CD14-positive monocyte (primary cell): ENCODE data around the gene MBOAT7. TPM values are rescaled to one million over a fixed set of nuclear protein-coding genes. Genes with fewer than 3 reads are reported as not detected.
A peak's percentile ranks its signal among the peaks of the same experiment; 100 is the strongest.

Experiments
- DNase-seq, 3 donors: peaks; one replicate each; pipeline ENCODE4 v3.0.0-alpha.2; 2011 to 2022
- H2AFZ ChIP-seq: 2 replicates; pipeline ENCODE4 v1.6.0; 2012; ENCODE audit warnings: mild to moderate bottlenecking, low read depth, low read length, inconsistent platforms; ENCODE audit not compliant: insufficient read depth, poor library complexity, severe bottlenecking
- H3K27ac ChIP-seq, 2 donors: 1 replicate in 1 of 2; 2 replicates in 1 of 2; pipeline ENCODE4 v1.5.1; 2012 to 2013; ENCODE audit warnings: low read length in 2 of 2, control low read depth in 1 of 2, inconsistent platforms in 1 of 2, low read depth in 1 of 2, mild to moderate bottlenecking in 1 of 2
- H3K27me3 ChIP-seq, 2 donors: one replicate each; pipeline versions ENCODE4 v1.6.0 to v1.6.1; 2011 to 2013; ENCODE audit warnings: low read length in 2 of 2; ENCODE audit not compliant: control insufficient read depth in 2 of 2, insufficient read depth in 2 of 2
- H3K36me3 ChIP-seq, 2 donors: replicated peaks in 1 of 2; 1 replicate in 1 of 2; 2 replicates in 1 of 2; pipeline versions ENCODE4 v1.5.1 to v1.6.1; 2012 to 2013; ENCODE audit warnings: low read length in 2 of 2, control low read depth in 1 of 2, inconsistent platforms in 1 of 2, mild to moderate bottlenecking in 1 of 2; ENCODE audit not compliant: insufficient read depth in 2 of 2, control insufficient read depth in 1 of 2
- H3K4me1 ChIP-seq, 2 donors: 1 replicate in 1 of 2; 2 replicates in 1 of 2; pipeline versions ENCODE4 v1.5.1 to v1.6.1; 2012 to 2013; ENCODE audit warnings: low read length in 2 of 2, control low read depth in 1 of 2, inconsistent platforms in 1 of 2, mild to moderate bottlenecking in 1 of 2, moderate library complexity in 1 of 2; ENCODE audit not compliant: insufficient read depth in 2 of 2, control insufficient read depth in 1 of 2
- H3K4me2 ChIP-seq: replicated peaks from 2 replicates; pipeline ENCODE3; 2012; ENCODE audit warnings: low read length, moderate library complexity, mild to moderate bottlenecking; ENCODE audit not compliant: poor library complexity, severe bottlenecking; ENCODE audit errors: extremely low read depth
- H3K4me3 ChIP-seq, 3 experiments: fragments of 200-600 bp in 1 of 3; sonication (generic) in 1 of 3; replicated peaks in 1 of 3; 1 replicate in 2 of 3; 2 replicates in 1 of 3; pipeline ENCODE4 v1.5.1; 2011 to 2013; ENCODE audit warnings: low read length in 3 of 3, mild to moderate bottlenecking in 3 of 3, control low read depth in 2 of 3, low read depth in 2 of 3, inconsistent platforms in 1 of 3, moderate library complexity in 1 of 3
- H3K79me2 ChIP-seq: 2 replicates; pipeline ENCODE4 v1.6.0; 2012; ENCODE audit warnings: mild to moderate bottlenecking, control low read depth, inconsistent platforms, low read length, moderate library complexity; ENCODE audit not compliant: insufficient read depth
- H3K9ac ChIP-seq: 2 replicates; pipeline ENCODE4 v1.6.0; 2017; ENCODE audit warnings: low read length, mild to moderate bottlenecking; ENCODE audit not compliant: insufficient read depth, poor library complexity, severe bottlenecking
- H3K9me3 ChIP-seq, 2 donors: replicated peaks in 1 of 2; 1 replicate in 1 of 2; 2 replicates in 1 of 2; pipeline versions ENCODE4 v1.5.1 to v1.6.1; 2012 to 2013; ENCODE audit warnings: low read length in 2 of 2, control low read depth in 1 of 2; ENCODE audit not compliant: control insufficient read depth in 1 of 2, insufficient read depth in 1 of 2
- H4K20me1 ChIP-seq: 2 replicates; pipeline ENCODE4 v1.6.0; 2012; ENCODE audit warnings: mild to moderate bottlenecking, low read length, control low read depth, moderate library complexity; ENCODE audit not compliant: insufficient read depth
- H3K27ac Mint-ChIP-seq, 7 donors: one replicate each; pipeline ENCODE4 v1.8.0; 2020; ENCODE audit warnings: mild to moderate bottlenecking in 7 of 7, mixed read lengths in 7 of 7, moderate library complexity in 6 of 7, inconsistent platforms in 2 of 7
- H3K27me3 Mint-ChIP-seq, 3 donors: one replicate each; pipeline ENCODE4 v1.8.0; 2021 to 2022; ENCODE audit warnings: low read depth in 3 of 3, mild to moderate bottlenecking in 3 of 3, mixed read lengths in 3 of 3, moderate library complexity in 3 of 3, inconsistent platforms in 1 of 3
- H3K36me3 Mint-ChIP-seq, 2 donors: one replicate each; pipeline ENCODE4 v1.8.0; 2020; ENCODE audit warnings: mixed read lengths in 2 of 2, inconsistent platforms in 1 of 2, mild to moderate bottlenecking in 1 of 2
- H3K4me1 Mint-ChIP-seq: one replicate; pipeline ENCODE4 v1.8.0; 2020; ENCODE audit warnings: mild to moderate bottlenecking, mixed read lengths
- H3K4me3 Mint-ChIP-seq, 2 donors: one replicate each; pipeline ENCODE4 v1.8.0; 2020; ENCODE audit warnings: mild to moderate bottlenecking in 2 of 2, mixed read lengths in 2 of 2, moderate library complexity in 1 of 2
- H3K9me3 Mint-ChIP-seq, 7 donors: one replicate each; pipeline ENCODE4 v1.8.0; 2020 to 2022; ENCODE audit warnings: mixed read lengths in 7 of 7, mild to moderate bottlenecking in 6 of 7, moderate library complexity in 6 of 7, inconsistent platforms in 2 of 7
- CTCF ChIP-seq: fragments of 200-600 bp; IDR thresholded peaks from one replicate; pipeline ENCODE4 v1.8.0; 2022; ENCODE audit warnings: antibody characterized with exemption, mild to moderate bottlenecking
- WGBS: methylation state at CpG from one replicate; pipeline ENCODE4 v1.1.5; 2013; ENCODE audit warnings: missing lambda C conversion rate; ENCODE audit not compliant: insufficient coverage; 5-methylcytosine and 5-hydroxymethylcytosine counted together
- intact Hi-C, 2 donors: fragments of 100-400 bp; cut with micrococcal nuclease; formaldehyde crosslinking; loops; one replicate each; pipeline versions ENCODE4 v1.15.0 to v1.15.1; 2023
- polyA plus RNA-seq, 3 donors: library from polyadenylated mRNA; depleted of rRNA in 1 of 3; unstranded in 2 of 3; stranded (reverse) in 1 of 3; fragments of 300-500 nt in 2 of 3; fragments of >200 nt in 1 of 3; fragmentation: Illumina TruSeq in 2 of 3; gene quantifications; 1 replicate in 2 of 3; 2 replicates in 1 of 3; pipeline ENCODE4 v1.2.3, GENCODE V29; 2012 to 2021

The MBOAT7 gene
- polyA plus RNA-seq, 3 donors, result 84.0 to 115 (median 111) TPM

GRCh38 chr19:54199401-54199800 is 10.0 kb upstream of the MBOAT7 start:
- Histone ChIP-seq H3K9ac (no peak overlapping the region), H4K20me1 (peaks cover 36% of the 10 kb centered on the region), H3K9me3 (no peaks in the 10 kb centered on the region), H3K4me3 (no peak overlapping the region), H3K36me3 (peaks cover 38 to 55% of the 10 kb centered on the region in 2 donors), H3K27ac (peak overlapping the region in 1 of 2 donors; percentile 97), H3K27me3 (no peaks in the 10 kb centered on the region), H3K79me2 (peaks cover 44% of the 10 kb centered on the region), H2AFZ (no peak overlapping the region), H3K4me2 (no peak overlapping the region), H3K4me1 (peaks cover 39 to 44% of the 10 kb centered on the region in 2 donors)
- DNase-seq, result no peak
- intact Hi-C loops, result loop anchor here (10.0 kb wide), 2 partner anchors 245 to 1455 kb away; partner anchors contain the start of genes LENG8 (in 1 of the 2) and U2AF2 (in 1 of the 2)
- Mint-ChIP-seq H3K4me3 (peak overlapping the region in 1 of 2 donors; percentile 47), H3K27me3 (no peaks in the 10 kb centered on the region), H3K36me3 (peaks cover 56 to 65% of the 10 kb centered on the region in 2 donors), H3K9me3 (peaks cover 0 to 4% (median 0%) of the 10 kb centered on the region in 7 donors), H3K4me1 (peaks cover 33% of the 10 kb centered on the region), H3K27ac (peak overlapping the region in 6 of 7 donors; percentile 62 to 100 (median 92))
- TF ChIP-seq CTCF, result no peak
- WGBS, result 90% methylated on average over 8 of the region's 16 CpGs

GRCh38 chr19:54197121-54197520 is 7.7 kb upstream of the MBOAT7 start:
- 17% methylated on average over 1 of the region's 3 CpGs for WGBS
- peak overlapping the region in 1 of 2 donors; percentile 29 for H3K27ac ChIP-seq

More at GRCh38 chr19:54197121-54197520, 7.7 kb upstream of the MBOAT7 start:
- Mint-ChIP-seq H3K36me3 (peaks cover 56 to 65% of the 10 kb centered on the region in 2 donors), H3K4me1 (peaks cover 20% of the 10 kb centered on the region), H3K9me3 (peaks cover 0 to 4% (median 0%) of the 10 kb centered on the region in 7 donors), H3K4me3 (no peak overlapping the region), H3K27ac (peak overlapping the region in 5 of 7 donors; percentile 15 to 72 (median 54)), H3K27me3 (peaks cover 0 to 1% (median 0%) of the 10 kb centered on the region in 3 donors)
- peaks cover 30 to 55% of the 10 kb centered on the region in 2 donors for H3K36me3 ChIP-seq
- no peak overlapping the region for H3K9ac ChIP-seq
- H3K4me2 ChIP-seq, result no peak overlapping the region
- H4K20me1 ChIP-seq, result peaks cover 23% of the 10 kb centered on the region
- H3K4me1 ChIP-seq, result peaks cover 27 to 29% of the 10 kb centered on the region in 2 donors
- peaks cover 39% of the 10 kb centered on the region for H3K79me2 ChIP-seq
- H3K4me3 ChIP-seq, result no peak overlapping the region
- DNase-seq, result peak in 1 of 3 donors; percentile 30
- TF ChIP-seq CTCF, result no peak
- H3K9me3 ChIP-seq, result no peaks in the 10 kb centered on the region
- H2AFZ ChIP-seq, result no peak overlapping the region
- H3K27me3 ChIP-seq, result no peaks in the 10 kb centered on the region
- intact Hi-C loops, result loop anchor here (10.0 kb wide), 2 partner anchors 248 to 1458 kb away; partner anchors contain the start of genes LENG8 (in 1 of the 2) and U2AF2 (in 1 of the 2)
